Esophagus squamous epithelium (tissue), 5 donors: Measurements from ENCODE around the gene SIK3. TPM values are rescaled to one million over a fixed set of nuclear protein-coding genes. Genes with fewer than 3 reads are reported as not detected.
A peak's percentile ranks its signal among the peaks of the same experiment; 100 is the strongest.

Source experiments
- DNase-seq: peaks from one replicate; lab custom pipeline; 2025; lab: John Stamatoyannopoulos, UW
- H3K27ac ChIP-seq, 4 donors: fragments of 200-600 bp; sonication (generic); one replicate each; pipeline ENCODE4 v1.5.1; 2016 to 2019; ENCODE audit warnings: mild to moderate bottlenecking in 1 of 4
- H3K27me3 ChIP-seq, 4 donors: fragments of 200-600 bp; sonication (generic); 1 replicate in 3 of 4; 2 replicates in 1 of 4; pipeline versions ENCODE4 v1.5.1 to v1.6.0; 2017 to 2021; ENCODE audit warnings: antibody characterized with exemption in 1 of 4
- H3K36me3 ChIP-seq, 3 donors: fragments of 200-600 bp; sonication (generic); one replicate each; pipeline ENCODE4 v1.5.1; 2016 to 2019
- H3K4me1 ChIP-seq, 3 donors: fragments of 200-600 bp; sonication (generic); one replicate each; pipeline ENCODE4 v1.5.1; 2017 to 2019
- H3K4me3 ChIP-seq, 4 donors: fragments of 200-600 bp; sonication (generic); 1 replicate in 3 of 4; 2 replicates in 1 of 4; pipeline ENCODE4 v1.5.1; 2016 to 2019; ENCODE audit warnings: mild to moderate bottlenecking in 2 of 4, moderate library complexity in 1 of 4
- H3K9me3 ChIP-seq, 3 donors: fragments of 200-600 bp; sonication (generic); one replicate each; pipeline ENCODE4 v1.5.1; 2016 to 2019
- CTCF ChIP-seq, 6 experiments: fragments of 450-650 bp in 4 of 6; fragments of 200-600 bp in 2 of 6; sonication (generic) in 2 of 6; IDR thresholded peaks; one replicate each; pipeline ENCODE4 v1.5.1; 2016 to 2019; ENCODE audit warnings: antibody characterized with exemption in 6 of 6, mild to moderate bottlenecking in 4 of 6, moderate library complexity in 4 of 6
- POLR2A ChIP-seq, 4 donors: fragments of 450-650 bp; IDR thresholded peaks; one replicate each; pipeline ENCODE4 v1.6.1; 2017; ENCODE audit warnings: antibody characterized with exemption in 4 of 4, mild to moderate bottlenecking in 4 of 4, moderate library complexity in 3 of 4
- WGBS, 2 donors: methylation state at CpG; one replicate each; pipeline ENCODE4 v1.1.5; 2018; 5-methylcytosine and 5-hydroxymethylcytosine counted together
- intact Hi-C: fragments of 100-400 bp; cut with DNase I; formaldehyde crosslinking; loops from one replicate; pipeline ENCODE4 v1.15.0; 2022
- total RNA-seq, 4 donors: library from RNA; depleted of rRNA; stranded (reverse); fragments of >200 nt; gene quantifications; one replicate each; pipeline ENCODE4 v1.1.0, GENCODE V29; 2016
- donor health status: DM: yes; HTN: yes; CAD: no.

SIK3 gene
- total RNA-seq, 4 donors from 2014 or later: 16.2 to 35.1 (median 20.3) TPM

- peaks cover 16 to 39% (median 27%) of the 10 kb centered on the region in 3 donors for H3K4me1 ChIP-seq
- no peak for DNase-seq
- H3K36me3 ChIP-seq: peaks cover 9 to 78% (median 10%) of the 10 kb centered on the region in 3 donors
- WGBS, 2 donors: 80 to 91% methylated on average over 4 to 5 of the region's 5 CpGs
- TF ChIP-seq POLR2A (IDR thresholded peaks at IDR 0.05) (no peak), CTCF (IDR thresholded peaks at IDR 0.05) (no peak)
- intact Hi-C loops: no loop called here
- no peaks in the 10 kb centered on the region for H3K9me3 ChIP-seq
- H3K27ac ChIP-seq: no peak overlapping the region
- no peak overlapping the region for H3K4me3 ChIP-seq
- no peaks in the 10 kb centered on the region for H3K27me3 ChIP-seq
These were observed 241.8 kb downstream of the SIK3 start for GRCh38 chr11:116856423-116856822.

- H3K9me3 ChIP-seq: no peaks in the 10 kb centered on the region
- TF ChIP-seq POLR2A (IDR thresholded peaks at IDR 0.05): no peak
- TF ChIP-seq CTCF (IDR thresholded peaks at IDR 0.05): no peak
- WGBS, 2 donors: 70 to 81% methylated on average over 5 to 7 of the region's 7 CpGs
- peaks cover 0 to 68% (median 4%) of the 10 kb centered on the region in 3 donors for H3K36me3 ChIP-seq
- no peaks in the 10 kb centered on the region for H3K27me3 ChIP-seq
- intact Hi-C loops: no loop called here
- no peak for DNase-seq
- H3K4me3 ChIP-seq: no peak overlapping the region
- no peak overlapping the region for H3K27ac ChIP-seq
- peaks cover 16 to 40% (median 27%) of the 10 kb centered on the region in 3 donors for H3K4me1 ChIP-seq
These were observed 242.8 kb downstream of the SIK3 start for GRCh38 chr11:116855413-116855812.

DNA sequence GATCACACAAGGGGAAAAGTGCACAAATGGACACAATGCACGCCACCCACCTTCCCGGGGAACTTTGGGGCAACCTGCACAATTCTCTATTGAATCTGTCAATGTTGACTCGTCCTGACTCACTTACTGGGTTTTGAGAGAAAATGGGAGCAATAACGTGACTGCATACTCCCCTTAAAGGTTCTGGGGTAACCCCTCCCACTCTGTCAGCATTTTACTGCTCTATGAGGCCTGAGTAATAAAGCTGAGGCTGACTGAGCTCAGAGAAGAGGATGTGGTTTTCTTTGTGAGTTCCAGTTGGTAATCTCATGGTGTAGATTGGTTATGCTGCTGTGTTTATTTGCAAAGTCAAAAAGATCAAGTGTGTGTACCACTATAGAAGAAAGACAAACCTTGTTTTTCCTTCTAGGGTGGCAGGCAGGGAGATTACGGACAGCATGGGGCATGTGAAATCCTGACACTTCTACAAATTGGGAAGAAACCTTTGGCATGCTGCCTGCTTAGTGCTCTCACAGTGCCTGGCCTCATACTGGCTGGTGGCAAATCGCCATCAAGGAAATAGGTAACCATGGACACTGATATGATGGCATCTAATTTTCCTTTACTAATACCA lies 244.7 kb downstream of the SIK3 start:
- peaks cover 16 to 40% (median 27%) of the 10 kb centered on the region in 3 donors for H3K4me1 ChIP-seq
- no peak overlapping the region for H3K4me3 ChIP-seq
- intact Hi-C loops: no loop called here
- TF ChIP-seq POLR2A (IDR thresholded peaks at IDR 0.05) (no peak), CTCF (IDR thresholded peaks at IDR 0.05) (no peak)
- no peaks in the 10 kb centered on the region for H3K9me3 ChIP-seq
- H3K27me3 ChIP-seq: no peaks in the 10 kb centered on the region
- H3K36me3 ChIP-seq: peaks cover 4 to 62% (median 6%) of the 10 kb centered on the region in 3 donors
- 28 to 37% methylated on average over 5 of the region's 6 CpGs for WGBS, 2 donors
- no peak for DNase-seq
- H3K27ac ChIP-seq: peak overlapping the region; percentile 40 to 75 (median 66)

GRCh38 chr11:116852261-116853031 lies 245.8 kb downstream of the SIK3 start:
- no peak for TF ChIP-seq CTCF (IDR thresholded peaks at IDR 0.05)
- no peak for TF ChIP-seq POLR2A (IDR thresholded peaks at IDR 0.05)
- WGBS, 2 donors: 17 to 36% methylated on average over 2 to 4 of the region's 5 CpGs
- no peak for DNase-seq

GRCh38 chr11:116851626-116852025 lies 246.6 kb downstream of the SIK3 start:
- peak overlapping the region in 1 of 4 donors; percentile 74 for H3K27ac ChIP-seq
- DNase-seq: no peak
- no peak overlapping the region for H3K4me3 ChIP-seq
- H3K9me3 ChIP-seq: no peaks in the 10 kb centered on the region
- H3K27me3 ChIP-seq: no peaks in the 10 kb centered on the region
- H3K4me1 ChIP-seq: peaks cover 16 to 40% (median 27%) of the 10 kb centered on the region in 3 donors
- 64 to 80% methylated on average over 7 of the region's 7 CpGs for whole genome bisulfite sequencing, 2 donors
- TF ChIP-seq CTCF (IDR thresholded peaks at IDR 0.05) (no peak), POLR2A (IDR thresholded peaks at IDR 0.05) (no peak)
- intact Hi-C loops: no loop called here
- peaks cover 7 to 62% (median 11%) of the 10 kb centered on the region in 3 donors for H3K36me3 ChIP-seq

More at GRCh38 chr11:116852261-116853031, 245.8 kb downstream of the SIK3 start:
- Histone ChIP-seq H3K27me3 (no peaks in the 10 kb centered on the region), H3K4me3 (no peak overlapping the region), H3K9me3 (no peaks in the 10 kb centered on the region), H3K27ac (peak overlapping the region; percentile 57 to 75 (median 66)), H3K36me3 (peaks cover 4 to 62% (median 8%) of the 10 kb centered on the region in 3 donors), H3K4me1 (peaks cover 16 to 40% (median 27%) of the 10 kb centered on the region in 3 donors)
- intact Hi-C loops: no loop called here
